ENCODE measurements around the gene FAM20A.

GRCh38 chr17:68570526-68570925, 30.6 kb downstream of the FAM20A start:
- no peak for TF ChIP-seq EZH2 (IDR thresholded peaks at IDR 0.05; ENCODE audit: insufficient read depth, low read length)
- no peak for TF ChIP-seq CTCF (IDR thresholded peaks at IDR 0.05; ENCODE audit: insufficient read depth, low read depth, low read length)
